ENCODE data around the gene KDM6A.

DNA sequence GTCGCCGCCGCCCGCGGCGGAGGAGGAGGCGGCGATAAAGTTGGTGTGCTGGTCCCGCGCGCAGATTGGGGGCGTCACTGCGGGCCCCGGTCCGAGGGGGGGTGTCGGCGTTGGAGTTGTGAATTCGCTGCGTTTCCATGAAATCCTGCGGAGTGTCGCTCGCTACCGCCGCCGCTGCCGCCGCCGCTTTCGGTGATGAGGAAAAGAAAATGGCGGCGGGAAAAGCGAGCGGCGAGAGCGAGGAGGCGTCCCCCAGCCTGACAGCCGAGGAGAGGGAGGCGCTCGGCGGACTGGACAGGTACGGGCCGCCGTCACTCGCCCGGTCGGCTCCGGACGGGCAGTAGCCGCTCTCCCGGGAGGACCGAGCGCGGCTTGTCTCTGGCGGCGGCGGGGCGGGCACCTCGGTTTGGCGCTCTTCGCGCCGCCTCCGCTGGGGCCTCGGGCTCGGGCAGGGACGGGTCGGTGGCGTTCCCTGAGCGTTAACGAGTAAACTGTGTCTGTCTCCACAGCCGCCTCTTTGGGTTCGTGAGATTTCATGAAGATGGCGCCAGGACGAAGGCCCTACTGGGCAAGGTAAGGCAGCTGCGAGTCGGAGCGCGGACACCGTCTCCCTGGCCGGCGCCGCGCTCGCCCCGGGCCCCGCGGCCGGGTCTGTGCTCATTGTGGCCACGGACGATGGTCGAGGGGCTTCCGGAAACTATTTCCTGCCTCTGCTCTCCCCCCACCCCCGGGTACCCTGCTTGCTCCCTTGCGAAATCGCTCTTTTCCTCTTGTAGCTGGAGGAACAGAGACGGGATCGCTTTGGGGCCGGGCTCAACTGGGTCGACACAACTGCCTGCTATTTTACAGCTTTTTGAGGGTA lies 658 bp downstream of the KDM6A start:
- TF ChIP-seq, protein P1, sequence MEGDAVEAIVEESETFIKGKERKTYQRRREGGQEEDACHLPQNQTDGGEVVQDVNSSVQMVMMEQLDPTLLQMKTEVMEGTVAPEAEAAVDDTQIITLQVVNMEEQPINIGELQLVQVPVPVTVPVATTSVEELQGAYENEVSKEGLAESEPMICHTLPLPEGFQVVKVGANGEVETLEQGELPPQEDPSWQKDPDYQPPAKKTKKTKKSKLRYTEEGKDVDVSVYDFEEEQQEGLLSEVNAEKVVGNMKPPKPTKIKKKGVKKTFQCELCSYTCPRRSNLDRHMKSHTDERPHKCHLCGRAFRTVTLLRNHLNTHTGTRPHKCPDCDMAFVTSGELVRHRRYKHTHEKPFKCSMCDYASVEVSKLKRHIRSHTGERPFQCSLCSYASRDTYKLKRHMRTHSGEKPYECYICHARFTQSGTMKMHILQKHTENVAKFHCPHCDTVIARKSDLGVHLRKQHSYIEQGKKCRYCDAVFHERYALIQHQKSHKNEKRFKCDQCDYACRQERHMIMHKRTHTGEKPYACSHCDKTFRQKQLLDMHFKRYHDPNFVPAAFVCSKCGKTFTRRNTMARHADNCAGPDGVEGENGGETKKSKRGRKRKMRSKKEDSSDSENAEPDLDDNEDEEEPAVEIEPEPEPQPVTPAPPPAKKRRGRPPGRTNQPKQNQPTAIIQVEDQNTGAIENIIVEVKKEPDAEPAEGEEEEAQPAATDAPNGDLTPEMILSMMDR (conservative IDR thresholded peaks at IDR 0.05; ENCODE audit: low read depth, low read length), result 0 out of 2 replicates have a peak, but pooled peaks have one; percentile 16
- TF ChIP-seq EZH2 (IDR thresholded peaks at IDR 0.05; ENCODE audit: borderline replicate concordance, low read depth, low read length, poor library complexity, severe bottlenecking), result no peak

Measured in A673 (cell line).